HG03342 (cell line): ENCODE results near the gene UCN.
"Not testable (repeated sequence)": the region's sequence is repeated elsewhere in the genome, so short reads cannot be mapped to it uniquely, and the experiment has no call there.

Source experiments
- ATAC-seq: cut with Tn5 transposase; IDR thresholded peaks from one replicate; pipeline ENCODE4 v1.9.1; 2021; ENCODE audit warnings: mild to moderate bottlenecking, moderate library complexity; ENCODE audit not compliant: unreplicated experiment

UCN gene, protein sequence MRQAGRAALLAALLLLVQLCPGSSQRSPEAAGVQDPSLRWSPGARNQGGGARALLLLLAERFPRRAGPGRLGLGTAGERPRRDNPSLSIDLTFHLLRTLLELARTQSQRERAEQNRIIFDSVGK

DNA sequence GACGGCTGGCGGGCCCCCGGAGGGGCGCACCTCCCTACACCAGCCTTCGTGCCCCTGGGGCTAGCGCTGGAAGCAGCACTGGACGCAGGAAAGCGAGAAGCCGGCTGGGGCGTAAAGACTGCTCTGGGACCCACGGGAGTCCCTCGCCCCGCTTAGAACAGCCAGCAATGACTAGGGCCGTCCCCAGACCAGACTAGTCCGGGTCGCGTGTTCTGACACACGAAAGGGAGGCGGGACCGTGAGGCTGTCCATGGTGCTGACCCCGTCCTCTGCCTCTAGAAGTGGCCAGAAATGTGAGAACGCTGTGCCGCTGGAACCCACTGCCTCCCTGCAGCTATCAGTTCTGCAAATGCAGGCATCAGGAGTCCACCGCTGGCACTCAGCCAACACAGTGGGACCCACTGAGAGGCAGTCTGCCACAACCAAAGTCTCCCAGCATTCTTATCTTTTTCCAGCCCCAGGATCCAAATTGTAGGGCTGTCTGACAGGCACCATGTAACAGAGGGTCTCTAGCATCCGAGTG, at the start of gene UCN:
Gene UCN (minus strand): TSS at position 87 of the 523 bp plus-strand sequence. CDS start 550 bp downstream, outside the sequence.
- no peak for ATAC-seq

DNA sequence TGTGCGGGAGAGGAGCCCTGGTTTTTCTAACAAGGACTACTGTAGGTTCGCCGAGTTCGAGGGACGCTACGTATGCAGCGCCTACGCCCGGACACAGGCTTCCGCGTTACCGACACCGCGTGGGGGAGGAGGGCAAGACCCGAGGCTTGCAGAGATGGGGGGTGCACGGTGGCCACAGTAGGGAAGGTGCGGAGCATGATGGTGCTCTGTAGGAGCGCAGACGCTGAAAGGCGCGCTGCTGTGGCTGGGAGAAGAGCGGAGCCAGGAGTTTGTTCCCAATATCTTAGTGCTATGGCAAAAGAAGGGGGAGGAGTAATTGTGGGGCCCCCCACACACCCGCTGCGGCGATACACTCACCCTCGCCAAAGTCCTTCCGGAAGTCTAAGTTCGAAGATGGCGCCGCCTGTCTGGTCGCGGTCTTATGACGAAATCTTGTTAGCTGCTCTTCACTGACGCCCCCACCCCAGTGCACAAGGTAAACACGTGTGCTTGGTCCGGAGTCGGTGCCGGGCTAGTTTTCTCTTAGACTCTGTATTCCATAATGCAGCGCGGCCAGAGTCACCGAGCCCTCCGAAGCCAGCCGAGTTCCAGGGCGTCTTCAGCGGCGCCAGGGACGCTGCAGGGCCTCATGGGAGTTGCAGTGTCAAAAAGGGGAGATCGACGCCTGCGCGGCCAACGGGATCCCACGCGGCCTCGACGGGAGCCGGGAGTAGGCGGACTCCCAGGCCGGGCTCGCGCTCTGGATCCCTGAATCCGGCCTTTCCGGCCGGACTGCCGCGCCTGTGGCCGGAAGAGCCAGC, 48.3 kb upstream of the UCN start, which contains the start of gene GTF3C2:
Gene GTF3C2 (minus strand): TSS at position 383 of the 800 bp plus-strand sequence. CDS start 13,210 bp downstream, outside the sequence.
- peak; percentile 80 for ATAC-seq

DNA sequence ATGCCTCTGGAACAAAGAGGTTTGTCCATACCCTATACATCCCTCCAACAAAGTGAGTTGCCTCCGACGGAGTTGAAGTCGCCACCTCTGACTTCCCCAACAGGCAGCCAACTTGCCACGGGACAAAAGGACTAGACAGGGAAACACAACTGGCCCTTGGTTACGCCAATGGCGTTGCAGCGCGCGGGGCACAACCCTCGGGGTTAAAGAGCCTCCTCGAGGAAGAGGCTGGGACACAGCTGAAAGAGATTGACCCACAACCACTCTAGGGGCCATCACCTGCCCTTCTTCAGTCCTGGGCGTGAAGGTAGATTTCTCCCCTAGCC, 47.8 kb upstream of the UCN start:
- peak; percentile 36 for ATAC-seq

DNA sequence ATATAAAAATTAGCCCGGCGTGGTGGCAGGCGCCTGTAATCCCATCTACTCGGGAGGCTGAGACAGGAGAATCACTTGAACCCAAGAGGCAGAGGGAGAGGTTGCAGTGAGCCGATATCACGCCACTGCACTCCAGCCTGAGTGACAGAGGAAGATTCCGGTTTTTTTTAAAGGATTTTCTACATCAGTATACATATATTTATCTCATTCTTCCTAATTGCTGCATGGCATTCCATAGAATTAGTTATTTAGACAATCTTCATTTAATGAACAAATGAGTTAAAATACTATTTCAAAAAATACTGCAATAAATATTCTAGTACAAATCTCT, 46.3 kb upstream of the UCN start:
- no peak for ATAC-seq

DNA sequence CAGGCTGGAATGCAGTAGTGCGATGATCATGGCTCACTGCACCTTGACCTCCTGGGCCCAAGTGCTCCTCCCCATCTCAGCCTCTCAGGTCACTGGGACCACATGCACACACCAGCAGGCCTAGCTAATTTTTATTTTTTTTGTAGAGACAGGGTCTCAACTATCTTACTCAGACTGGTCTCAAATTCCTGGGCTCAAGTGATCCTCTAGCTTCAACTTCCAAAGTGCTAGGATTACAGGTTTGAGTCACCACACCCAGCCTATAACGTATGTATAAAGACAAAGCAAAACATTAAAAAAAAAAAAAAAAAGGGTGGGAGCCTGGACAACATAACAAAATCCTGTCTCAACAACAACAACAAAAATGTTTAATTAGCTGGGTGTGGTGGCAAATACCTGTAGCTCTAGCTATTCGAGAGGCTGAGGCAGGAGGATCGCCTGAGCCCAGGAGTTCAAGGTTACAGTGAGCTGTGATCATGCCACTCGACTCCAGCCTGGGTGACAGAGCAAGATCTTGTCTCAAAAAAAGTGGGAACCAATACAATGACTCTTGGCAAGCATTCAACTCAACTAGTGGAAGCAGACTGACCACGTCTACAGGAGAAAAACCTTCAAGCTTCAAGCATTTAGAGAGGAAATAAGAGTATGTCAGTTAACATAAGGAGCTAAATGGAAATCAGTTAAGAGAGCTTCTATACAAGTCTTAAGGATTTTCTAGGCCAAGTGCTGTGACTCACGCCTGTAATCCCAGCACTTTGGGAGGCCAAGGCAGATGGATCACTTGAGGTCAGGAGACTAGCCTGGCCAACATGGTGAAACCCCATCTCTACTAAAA, 45.7 kb upstream of the UCN start:
- no peak for ATAC-seq

DNA sequence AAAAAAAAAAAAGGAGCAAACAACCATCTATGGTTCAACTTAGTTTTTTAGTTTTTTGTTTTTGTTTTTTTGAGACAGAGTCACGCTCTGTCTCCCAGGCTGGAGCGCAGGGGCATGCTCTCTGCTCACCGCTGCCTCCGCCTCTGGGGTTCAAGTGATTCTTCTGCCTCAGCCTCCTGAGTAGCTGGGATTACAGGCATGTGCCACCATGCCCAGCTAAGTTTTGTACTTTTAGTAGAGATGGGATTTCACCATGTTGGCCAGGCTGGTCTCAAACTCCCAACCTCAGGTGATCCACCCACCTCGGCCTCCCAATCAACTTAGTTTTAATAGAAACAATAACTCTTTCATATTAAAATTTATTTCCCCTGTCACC, 45.1 kb upstream of the UCN start:
- ATAC-seq: not testable (repeated sequence)

DNA sequence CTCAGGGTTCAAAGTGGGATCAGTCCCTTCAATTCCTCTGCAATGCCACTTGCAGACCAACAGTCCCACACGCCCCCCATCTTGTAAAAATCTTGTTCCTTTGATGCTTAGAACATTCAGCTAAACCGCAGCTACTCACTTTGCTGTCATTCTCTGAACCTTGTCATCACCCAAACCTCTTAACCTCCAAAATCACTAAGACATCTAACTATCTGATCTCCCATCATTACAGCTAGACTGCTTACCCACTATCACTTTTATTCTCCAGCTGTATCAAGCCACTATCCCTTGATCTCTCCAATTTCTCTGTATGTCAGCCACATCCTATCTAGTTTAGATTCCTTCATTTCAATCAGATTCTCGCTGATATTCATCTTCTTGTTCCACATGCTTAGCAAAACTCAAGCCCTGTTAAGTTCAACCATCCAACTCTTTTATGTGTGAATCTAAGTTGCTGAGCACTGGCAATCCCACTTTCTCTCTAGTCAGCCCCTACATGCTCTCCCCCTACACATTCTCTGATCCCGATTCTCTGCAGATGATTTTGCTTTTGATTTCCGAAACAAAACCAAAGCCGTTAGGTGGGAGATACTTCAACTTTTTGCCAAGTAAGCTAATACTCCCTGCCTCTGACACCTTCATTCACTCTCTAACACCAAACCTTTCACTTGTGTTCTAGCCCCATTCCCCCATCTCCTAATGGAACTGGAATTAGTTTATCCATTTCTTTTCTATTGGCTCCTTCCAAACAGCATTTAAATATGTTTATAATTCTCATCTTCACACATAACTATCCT, 43.8 kb upstream of the UCN start:
- no peak for ATAC-seq

DNA sequence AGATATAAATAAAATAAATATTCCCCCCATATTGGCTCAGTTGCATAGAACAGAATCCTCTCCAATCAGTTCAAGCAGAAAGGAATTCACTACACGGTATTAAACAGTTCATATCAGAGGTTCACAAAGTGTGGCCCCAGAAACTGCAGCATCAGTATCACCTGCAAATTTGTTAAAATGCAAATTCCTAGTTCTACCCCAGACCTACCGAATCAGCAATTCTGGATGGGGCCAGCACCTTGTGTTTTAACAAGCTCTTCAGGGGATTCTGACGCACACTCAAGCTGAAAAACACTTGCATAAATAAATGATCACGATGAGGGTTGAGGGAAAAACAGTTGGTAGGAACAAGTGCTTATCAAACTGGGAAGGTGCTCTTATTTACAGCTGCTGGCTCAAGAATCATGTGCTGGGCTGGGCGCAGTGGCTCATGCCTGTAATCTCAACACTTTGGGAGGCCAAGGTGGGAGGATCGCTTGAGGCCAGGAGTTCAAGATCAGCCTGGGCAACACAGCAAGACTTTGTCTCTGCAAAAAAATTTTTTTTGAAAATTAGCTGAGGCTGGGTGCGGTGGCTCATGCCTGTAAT, 42.0 kb upstream of the UCN start:
- no peak for ATAC-seq

DNA sequence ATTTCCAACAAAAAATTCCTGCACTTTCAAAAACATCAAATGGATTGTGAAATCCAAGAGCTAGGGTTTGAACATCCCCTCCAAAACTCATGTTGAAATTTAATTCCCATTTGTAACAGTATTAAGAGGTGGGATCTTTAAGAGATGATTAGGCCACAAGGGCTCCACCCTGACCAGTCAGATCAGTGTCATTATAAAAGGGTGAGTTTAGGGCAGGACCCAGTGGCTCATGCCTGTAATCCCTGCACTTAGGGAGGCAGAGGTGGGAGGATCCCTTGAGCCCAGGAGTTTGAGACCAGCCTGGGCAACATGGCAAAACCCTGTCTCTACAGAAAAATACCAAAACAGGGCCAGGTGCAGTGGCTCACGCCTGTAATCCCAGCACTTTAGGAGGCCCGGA, 39.4 kb upstream of the UCN start:
- no peak for ATAC-seq

DNA sequence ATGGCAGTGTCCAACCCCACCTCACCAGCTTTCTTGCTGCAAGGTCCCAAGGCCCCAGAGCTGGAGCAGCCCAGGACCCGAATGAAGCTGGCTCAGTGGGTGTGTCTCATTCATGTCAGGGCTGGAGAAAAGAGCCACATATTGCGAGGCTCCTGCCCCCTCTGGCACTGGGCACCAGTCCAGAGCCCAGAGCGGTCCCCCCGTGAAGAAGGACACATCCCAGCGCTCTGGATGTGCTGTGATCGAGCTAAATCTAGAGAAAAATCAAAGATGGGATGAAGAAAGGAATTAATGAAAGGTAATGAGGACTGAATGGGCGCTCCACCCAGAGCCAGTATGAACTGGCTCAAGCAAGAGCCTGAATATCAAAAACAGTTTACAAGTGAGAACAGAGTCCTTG, 27.9 kb upstream of the UCN start:
- no peak for ATAC-seq

DNA sequence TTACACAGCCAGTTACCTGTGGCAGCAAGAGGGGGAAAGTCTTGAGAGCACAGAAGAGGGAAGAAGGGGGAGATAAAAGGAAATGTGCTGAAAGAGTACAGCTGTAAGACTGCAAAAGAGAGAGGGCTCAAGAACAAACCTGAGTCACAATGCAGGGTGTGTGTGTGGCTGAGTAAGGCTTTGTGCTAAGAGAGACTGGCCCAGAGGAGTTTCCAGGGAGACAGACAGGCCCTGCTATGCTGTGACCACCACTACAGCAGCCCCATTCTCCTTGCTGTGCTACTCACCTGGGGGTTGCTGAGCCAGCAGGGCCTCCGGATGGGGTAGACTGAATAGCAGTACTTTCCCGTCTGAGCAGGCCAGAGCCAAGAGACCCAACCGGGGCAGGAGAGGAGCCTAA, 27.1 kb upstream of the UCN start:
- no peak for ATAC-seq

DNA sequence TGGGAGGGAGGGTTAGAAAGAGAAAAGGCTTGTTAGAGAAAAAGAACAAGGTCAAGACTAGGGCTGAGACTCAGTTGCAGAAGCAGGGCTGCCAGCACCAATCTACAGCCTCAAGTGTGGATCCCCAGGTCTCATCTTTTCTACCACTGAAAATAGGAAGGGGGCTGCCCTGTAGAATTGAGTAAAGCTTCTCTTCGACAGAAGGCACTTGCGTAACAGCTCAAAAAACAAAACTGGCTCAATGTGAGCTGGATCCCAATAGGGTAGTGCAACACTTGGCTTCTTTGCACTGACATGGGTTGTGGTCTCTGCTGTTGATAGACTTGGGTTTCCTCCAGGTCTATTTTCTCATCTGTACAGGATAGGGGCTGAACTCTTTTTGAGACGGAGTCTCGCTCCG, 16.5 kb upstream of the UCN start:
- no peak for ATAC-seq

DNA sequence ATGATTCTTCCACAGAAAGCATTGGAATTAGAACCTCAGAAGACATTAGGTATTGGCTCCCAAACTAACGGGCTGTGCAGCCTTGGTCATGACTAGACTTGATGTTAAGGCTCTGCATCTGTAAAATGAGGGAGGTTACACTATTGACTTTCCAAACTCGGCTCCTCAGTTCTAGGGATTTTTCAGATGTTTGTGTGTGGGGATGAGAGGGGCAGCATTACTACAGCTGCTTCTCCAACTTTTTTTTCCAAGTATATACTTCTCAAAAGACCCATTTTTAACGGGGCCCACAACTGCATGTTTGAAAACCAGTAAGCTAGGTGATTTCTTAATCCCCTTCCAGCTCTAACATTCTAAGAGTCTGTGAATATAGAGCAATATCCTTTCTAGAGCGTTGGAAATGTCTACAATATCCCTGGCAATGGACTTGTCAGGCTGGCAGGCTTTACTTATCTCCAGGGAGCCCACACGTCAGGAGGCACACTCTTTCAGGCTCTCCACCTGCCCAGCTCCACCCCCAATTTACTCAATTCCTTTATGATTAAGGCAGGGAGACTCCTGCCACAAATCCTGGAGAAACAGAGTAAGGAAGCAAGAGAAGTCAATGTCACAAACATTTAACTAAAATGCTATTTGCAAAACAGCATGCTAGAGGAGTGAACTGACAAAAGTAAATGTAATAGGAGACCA, 15.5 kb upstream of the UCN start:
- no peak for ATAC-seq

DNA sequence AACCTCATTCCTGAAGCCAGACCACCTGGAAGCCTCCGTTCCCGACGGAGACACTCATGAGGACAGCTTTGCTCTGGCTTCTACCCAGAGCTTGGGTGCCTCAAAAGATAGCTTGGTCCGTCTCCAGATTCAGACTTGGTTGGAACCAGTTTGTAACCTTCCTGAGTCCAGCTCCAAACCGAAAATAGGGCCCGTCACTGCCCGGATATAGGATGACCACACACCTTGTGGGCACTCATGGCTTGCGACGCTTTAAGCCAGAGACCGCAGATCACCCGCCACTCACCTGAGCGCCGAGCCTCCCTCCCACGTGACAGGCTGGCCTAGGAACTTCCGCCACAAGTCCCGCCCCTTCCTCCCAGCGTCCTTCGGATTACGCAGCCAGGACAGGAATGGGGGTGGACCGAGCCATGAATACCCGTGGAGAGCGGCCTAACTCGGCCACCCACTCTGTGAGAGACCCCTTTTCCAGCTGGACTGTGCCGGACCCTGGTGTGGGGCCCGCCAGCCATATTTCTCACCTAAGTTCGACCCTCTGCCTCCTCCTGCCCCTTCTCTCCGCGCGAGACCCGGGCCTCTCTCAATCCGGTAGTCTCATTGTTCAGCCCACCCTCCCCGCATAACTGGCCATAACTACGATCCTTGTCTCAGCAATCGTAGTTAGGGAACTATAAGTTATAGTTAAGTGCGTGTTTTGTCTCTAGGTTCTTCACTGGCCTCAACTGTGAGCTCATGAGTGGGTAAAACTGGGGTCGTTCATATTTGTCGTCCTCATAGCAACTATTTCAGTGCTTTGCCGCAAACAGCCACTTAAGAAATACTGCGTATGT, 14.7 kb upstream of the UCN start, which contains the start of gene MPV17:
Gene MPV17 (minus strand): TSS at position 332 of the 830 bp plus-strand sequence. CDS start 580 bp downstream, outside the sequence.
- ATAC-seq: peak; percentile 91

DNA sequence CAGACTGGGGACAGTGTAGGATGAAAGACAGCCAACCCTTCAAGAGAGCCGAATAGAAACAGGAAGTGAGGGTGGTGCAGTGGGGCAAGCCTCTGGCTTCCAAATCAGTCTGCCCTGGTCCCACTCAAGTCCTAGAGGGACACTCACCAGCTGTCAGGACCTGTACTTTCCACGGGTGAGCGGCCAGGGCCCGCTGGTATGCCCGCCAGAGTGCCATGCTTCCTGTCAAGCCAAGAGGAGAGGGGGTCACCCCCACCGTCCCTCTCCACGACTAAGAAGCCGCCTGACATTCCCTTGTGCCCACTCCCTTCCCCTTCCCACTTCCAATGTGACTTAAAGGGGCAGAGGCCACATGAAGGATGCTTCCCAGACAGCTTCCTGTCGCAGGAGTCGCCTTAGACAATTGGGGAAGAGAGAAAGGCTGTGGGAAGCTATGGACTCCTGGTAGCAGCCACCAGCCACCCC, 14.1 kb upstream of the UCN start:
- no peak for ATAC-seq

DNA sequence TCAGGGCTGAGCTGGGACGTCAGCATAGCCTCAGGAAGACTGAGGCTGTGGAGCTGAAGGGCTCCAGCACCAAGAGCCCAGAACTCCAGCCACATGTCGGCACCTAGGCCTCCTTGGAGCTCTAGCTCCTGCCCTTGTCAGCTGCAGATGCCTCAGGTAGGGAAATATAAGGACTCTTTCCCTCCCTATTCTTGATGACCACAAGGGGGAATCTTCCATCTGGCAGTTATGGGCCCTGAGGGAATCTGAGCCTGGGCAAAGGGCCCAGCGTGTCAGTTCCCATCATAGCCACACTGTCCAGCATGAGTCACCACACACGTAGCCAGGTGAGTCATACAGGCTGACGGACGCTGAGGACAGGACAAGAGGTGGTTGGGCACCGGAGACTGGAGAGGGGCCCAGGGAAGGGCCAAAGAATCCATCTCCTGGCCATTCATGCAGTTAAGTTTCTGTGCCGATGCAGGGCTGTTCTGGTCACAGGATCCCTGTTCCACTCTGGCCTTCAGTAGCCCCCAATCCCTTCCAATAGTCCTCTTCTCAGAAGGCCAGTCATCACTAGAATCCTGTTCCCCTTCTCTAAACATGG, 12.8 kb upstream of the UCN start:
- no peak for ATAC-seq

DNA sequence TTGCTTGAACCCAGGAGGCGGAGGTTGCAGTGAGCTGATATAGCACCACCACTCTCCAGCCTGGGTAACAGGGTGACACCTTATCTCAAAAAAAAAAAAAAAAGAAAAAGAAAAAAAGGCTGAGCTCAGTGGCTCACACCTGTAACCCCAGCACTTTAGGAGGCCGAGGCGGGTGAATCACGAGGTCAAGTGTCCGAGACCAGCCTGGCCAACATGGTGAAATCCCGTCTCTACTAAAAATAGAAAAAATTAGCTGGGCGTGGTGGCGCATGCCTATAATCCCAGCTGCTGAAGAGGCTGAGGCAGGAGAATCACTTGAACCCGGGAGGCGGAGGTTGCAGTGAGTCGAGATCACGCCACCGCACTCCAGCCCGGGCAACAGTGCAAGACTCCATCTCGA, 11.6 kb upstream of the UCN start:
- not testable (repeated sequence) for ATAC-seq

DNA sequence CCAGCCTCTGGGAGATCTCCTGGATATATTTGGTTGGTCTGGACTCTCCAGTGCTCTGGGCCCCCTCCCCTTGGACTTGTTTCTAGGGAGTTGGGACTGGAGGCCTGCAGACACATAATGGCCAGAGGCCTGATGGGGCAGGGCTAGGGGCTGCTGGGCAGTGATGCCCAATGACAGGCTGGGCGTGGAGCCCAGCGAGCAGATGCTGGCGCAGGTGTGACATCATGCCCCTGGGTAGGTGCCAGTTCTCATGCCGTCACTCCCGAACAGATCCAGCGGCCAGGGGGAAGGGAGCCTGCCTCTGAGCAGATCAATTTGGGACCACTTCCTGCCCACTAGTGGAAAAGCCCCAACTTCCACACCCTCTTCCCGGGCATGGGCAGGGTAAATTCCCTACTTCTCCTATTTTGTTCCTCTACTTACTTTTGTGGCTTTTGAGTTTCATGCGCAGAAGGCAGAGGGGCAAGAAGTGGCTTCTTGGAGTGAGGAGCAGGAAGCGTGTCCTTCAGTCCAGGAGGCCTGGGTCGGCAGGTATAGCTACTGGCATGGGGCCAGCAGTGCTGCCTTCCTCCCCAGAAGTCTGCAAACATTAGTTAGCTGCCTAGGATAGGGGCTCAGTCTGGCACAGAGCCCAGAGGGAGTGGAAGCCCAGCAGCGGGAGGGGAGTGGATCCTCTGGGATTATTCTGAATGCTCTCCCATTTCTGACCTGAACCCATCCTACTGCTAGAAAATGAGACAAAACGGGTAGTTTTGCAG, 8.6 kb upstream of the UCN start:
- ATAC-seq: no peak
